GM23338 (cell line): ENCODE measurements around the gene AGAP9.

Experiments used
- EZH2 ChIP-seq: fragments of 200-600 bp; sonication (generic); IDR thresholded peaks from one replicate; pipeline ENCODE4 v1.8.0; 2017; ENCODE audit warnings: antibody characterized with exemption, mild to moderate bottlenecking, low read depth; ENCODE audit not compliant: unreplicated experiment
- TF ChIP-seq, protein P1 (sequence below), 2 experiments: fragments of 200-600 bp in 1 of 2; sonication (generic) in 1 of 2; conservative IDR thresholded peaks; 2 replicates each; pipeline versions ENCODE4 v1.5.1 to v1.6.1; 2016 to 2017; ENCODE audit warnings: antibody characterized with exemption in 2 of 2, low read depth in 2 of 2, mild to moderate bottlenecking in 2 of 2, moderate library complexity in 1 of 2

- TF ChIP-seq, protein P1, sequence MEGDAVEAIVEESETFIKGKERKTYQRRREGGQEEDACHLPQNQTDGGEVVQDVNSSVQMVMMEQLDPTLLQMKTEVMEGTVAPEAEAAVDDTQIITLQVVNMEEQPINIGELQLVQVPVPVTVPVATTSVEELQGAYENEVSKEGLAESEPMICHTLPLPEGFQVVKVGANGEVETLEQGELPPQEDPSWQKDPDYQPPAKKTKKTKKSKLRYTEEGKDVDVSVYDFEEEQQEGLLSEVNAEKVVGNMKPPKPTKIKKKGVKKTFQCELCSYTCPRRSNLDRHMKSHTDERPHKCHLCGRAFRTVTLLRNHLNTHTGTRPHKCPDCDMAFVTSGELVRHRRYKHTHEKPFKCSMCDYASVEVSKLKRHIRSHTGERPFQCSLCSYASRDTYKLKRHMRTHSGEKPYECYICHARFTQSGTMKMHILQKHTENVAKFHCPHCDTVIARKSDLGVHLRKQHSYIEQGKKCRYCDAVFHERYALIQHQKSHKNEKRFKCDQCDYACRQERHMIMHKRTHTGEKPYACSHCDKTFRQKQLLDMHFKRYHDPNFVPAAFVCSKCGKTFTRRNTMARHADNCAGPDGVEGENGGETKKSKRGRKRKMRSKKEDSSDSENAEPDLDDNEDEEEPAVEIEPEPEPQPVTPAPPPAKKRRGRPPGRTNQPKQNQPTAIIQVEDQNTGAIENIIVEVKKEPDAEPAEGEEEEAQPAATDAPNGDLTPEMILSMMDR (conservative IDR thresholded peaks at IDR 0.05; ENCODE audit: low read depth in 2 of 2) = no peak
- TF ChIP-seq EZH2 = no peak
Measured at GRCh38 chr10:47451998-47452494, 71.4 kb downstream of the AGAP9 start.
